ENCODE data around the gene HPGD.

The HPGD gene

GRCh38 chr4:174464949-174465348, 57.3 kb downstream of the HPGD start:
- no peak for FAIRE-seq

DNA sequence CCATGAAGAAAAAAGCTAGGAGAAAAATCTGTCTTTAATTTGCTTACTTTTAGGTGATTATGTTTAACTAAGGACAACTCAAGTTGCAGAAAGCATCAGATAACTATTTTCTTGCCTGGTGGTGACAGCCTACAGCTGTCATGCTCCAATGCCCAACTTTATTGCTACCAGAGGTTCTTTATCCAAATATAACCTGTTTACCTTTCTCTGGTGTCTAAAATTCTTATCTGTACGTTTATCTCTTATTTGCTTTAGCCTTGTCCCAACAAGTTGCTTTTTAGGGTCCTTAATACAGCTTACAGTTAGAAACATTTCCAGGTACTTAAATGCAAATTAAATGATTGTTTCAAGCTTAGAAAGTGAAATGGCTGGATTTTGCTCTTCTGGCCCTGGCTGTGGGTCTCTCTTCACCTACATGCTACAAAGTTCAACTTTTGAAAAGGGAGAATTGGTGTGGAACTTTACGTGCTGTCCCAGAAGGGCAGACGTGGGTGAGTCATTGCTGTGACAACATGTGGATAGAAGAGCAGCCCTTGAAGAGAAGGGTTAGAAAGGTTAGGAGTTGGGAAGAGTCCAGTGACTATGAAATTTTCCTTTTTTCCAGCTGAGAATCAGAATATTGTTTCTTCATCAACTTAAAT, 60.7 kb downstream of the HPGD start:
- FAIRE-seq = no peak

GRCh38 chr4:174460684-174461083, 61.6 kb downstream of the HPGD start:
- no peak for FAIRE-seq

DNA sequence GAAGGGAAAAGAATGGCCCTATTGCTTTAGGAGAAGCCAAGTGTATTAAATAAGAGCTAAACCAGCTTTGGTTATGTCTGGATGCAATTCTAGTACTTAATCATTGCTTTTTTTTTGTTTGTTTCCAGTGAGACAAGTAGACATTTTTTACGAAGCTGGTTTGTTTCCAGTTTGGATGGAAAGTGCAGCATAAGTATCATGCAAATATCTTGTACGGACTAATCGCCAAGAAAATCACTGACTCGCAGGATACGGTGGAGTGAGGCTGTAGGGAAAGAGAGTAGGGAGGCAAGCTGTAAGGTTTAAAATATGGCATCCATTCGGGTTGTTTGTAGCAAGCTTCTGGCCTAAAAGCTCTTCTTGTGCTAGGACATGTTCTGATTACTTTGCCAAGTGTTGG, 64.8 kb downstream of the HPGD start:
- FAIRE-seq = no peak

DNA sequence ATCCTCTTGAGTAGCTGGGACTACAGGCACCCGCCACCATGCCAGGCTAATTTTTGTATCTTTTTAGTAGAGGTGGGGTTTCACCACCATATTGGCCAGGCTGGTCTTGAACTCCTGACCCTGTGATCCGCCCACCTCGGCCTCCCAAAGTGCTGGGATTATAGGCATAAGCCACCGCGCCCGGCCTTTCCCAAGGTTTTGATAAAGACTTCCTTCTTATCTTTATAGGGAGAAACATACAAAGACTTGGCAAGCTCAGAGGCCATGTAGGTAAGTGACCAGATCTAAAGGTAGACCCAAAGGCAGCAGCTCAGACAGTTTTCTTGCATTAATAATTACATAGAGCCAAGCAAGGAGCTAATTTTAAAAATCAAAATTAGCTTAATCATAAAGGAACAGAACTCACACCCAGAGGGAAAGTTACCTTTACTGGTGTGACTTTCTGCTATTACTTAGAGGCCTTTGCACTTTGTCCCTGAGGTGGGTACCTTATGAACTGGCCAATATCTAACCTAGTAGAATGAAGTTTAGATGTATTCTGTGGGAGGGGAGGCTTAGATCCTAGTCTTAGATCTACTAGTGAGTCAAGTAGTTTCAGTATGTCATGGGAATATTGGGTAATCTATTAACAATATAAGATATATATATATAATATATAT, 67.3 kb downstream of the HPGD start:
- FAIRE-seq = no peak

GRCh38 chr4:174451718-174452296, 70.5 kb downstream of the HPGD start:
- no peak for FAIRE-seq

GRCh38 chr4:174450786-174451125, 71.5 kb downstream of the HPGD start:
- no peak for FAIRE-seq

DNA sequence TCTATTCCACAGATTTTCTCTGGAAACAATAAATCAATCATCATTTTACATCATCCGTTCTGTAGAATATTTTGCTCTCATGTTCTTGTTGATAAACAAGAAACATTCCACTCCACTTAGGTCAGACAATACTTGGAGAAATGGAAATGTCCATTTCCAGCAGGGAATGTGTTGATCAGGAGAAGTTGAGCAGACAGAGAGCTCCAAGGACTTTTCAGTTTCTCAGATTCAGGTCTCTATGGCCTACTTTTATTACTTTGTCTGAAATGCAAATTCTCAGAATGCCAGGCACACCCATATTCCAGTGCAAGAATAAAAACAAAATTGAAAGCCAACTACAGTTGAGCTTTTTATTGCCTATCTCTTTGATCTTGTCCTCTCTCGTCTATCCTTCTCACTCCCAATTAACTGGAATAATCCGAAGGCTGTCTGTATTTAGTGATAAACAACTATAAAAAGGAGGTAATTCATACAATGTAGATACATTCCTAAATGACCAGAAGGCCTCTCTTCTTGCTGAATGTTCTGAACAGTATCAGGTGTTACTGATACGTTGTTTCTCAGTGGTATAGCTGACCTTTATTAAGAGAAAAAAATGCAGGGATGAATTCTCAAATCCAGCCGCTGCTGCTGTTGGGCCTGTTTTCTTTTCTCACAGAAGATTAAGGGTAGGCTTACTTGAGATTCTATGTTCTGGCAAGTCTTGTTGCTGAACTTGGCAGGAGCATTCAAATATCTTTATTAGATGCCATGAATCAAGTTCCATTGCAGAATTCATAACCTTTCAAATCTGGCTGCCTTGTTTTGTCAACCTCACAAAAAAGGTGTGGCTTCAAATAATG, 72.1 kb downstream of the HPGD start:
- no peak for FAIRE-seq

- FAIRE-seq = no peak
These were observed 73.1 kb downstream of the HPGD start for GRCh38 chr4:174449152-174449551.

- no peak for FAIRE-seq
These were observed 77.9 kb downstream of the HPGD start for GRCh38 chr4:174444390-174444789.
